Keratinocyte (primary cell): ENCODE data around the gene MFAP4.

Experiments used
- EZH2 ChIP-seq: IDR thresholded peaks from one replicate; pipeline ENCODE4 v1.6.1; 2012; ENCODE audit warnings: inconsistent platforms, mild to moderate bottlenecking, low read length, moderate library complexity
- TF ChIP-seq, protein P1 (sequence below), 3 experiments: IDR thresholded peaks in 1 of 3; conservative IDR thresholded peaks in 1 of 3; optimal IDR thresholded peaks in 1 of 3; 2 replicates in 2 of 3; 3 replicates in 1 of 3; pipeline versions ENCODE3 to v1.5.1; 2011; ENCODE audit warnings: low read length in 3 of 3, mild to moderate bottlenecking in 3 of 3, moderate library complexity in 2 of 3, control low read depth in 1 of 3, inconsistent platforms in 1 of 3; ENCODE audit not compliant: insufficient read depth in 2 of 3; ENCODE audit errors: extremely low read depth in 1 of 3

DNA sequence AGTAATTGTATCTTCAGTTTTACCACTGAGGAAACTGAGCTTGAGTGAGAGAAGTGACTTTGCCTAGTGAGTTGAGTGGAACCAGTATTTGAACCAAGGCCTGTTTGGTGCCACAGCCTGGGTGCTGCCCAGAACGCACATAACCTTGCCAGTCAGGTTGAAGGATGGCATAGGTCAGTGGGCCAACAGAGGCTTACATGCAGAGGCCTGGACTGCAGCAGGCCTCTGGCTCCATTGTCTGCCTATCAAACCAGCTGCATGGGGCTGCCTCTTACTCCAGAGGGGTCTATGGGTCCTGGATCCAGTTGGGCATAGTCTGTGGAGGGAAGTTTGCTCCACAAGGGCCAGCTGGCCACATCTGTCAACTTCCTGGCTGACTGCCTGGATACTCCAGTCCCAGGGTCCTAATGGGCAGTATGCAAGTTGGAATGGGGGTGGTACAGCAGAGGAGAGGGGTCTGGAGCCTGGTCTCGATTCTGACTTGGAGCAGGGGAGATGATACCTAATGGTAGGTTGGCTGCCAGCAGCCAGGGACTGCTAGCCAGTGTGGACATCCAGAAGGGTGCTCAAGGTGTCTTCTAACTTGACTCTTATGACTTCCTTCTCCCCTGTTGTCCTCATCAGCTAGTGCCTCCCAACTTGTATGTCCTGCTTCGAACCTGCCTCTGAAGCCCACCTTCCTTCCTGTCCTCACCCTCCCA lies 12.9 kb upstream of the MFAP4 start:
- TF ChIP-seq, protein P1, sequence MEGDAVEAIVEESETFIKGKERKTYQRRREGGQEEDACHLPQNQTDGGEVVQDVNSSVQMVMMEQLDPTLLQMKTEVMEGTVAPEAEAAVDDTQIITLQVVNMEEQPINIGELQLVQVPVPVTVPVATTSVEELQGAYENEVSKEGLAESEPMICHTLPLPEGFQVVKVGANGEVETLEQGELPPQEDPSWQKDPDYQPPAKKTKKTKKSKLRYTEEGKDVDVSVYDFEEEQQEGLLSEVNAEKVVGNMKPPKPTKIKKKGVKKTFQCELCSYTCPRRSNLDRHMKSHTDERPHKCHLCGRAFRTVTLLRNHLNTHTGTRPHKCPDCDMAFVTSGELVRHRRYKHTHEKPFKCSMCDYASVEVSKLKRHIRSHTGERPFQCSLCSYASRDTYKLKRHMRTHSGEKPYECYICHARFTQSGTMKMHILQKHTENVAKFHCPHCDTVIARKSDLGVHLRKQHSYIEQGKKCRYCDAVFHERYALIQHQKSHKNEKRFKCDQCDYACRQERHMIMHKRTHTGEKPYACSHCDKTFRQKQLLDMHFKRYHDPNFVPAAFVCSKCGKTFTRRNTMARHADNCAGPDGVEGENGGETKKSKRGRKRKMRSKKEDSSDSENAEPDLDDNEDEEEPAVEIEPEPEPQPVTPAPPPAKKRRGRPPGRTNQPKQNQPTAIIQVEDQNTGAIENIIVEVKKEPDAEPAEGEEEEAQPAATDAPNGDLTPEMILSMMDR (optimal IDR thresholded peaks at IDR 0.05 in 1 of 3, IDR thresholded peaks at IDR 0.05 in 1 of 3, conservative IDR thresholded peaks at IDR 0.05 in 1 of 3; ENCODE audit: extremely low read depth in 1 of 3, insufficient read depth in 2 of 3, low read length in 3 of 3) = no peak
- no peak for TF ChIP-seq EZH2
